Endothelial cell of umbilical vein (primary cell): ENCODE data around the gene GGACT.

Experiments
- CTCF ChIP-seq, 2 donors: IDR thresholded peaks; 1 replicate in 1 of 2; 2 replicates in 1 of 2; pipeline ENCODE4 v1.5.1; 2011; ENCODE audit warnings: low read length in 2 of 2, mild to moderate bottlenecking in 2 of 2, moderate library complexity in 2 of 2, control low read depth in 1 of 2, inconsistent platforms in 1 of 2, low read depth in 1 of 2; ENCODE audit not compliant: insufficient read depth in 1 of 2; ENCODE audit errors: extremely low read depth in 1 of 2
- POLR2A ChIP-seq: IDR thresholded peaks from 2 replicates; pipeline ENCODE4 v1.6.1; 2012; ENCODE audit warnings: low read depth, mild to moderate bottlenecking, control low read depth, low read length
- POLR2AphosphoS5 ChIP-seq: IDR thresholded peaks from 2 replicates; pipeline ENCODE4 v1.6.1; 2012; ENCODE audit warnings: low read depth, mild to moderate bottlenecking, control low read depth, low read length, moderate library complexity; ENCODE audit not compliant: insufficient read depth

GRCh38 chr13:100561599-100562204 lies 26.9 kb downstream of the GGACT start:
- TF ChIP-seq CTCF (IDR thresholded peaks at IDR 0.05; ENCODE audit: extremely low read depth in 1 of 2, insufficient read depth in 1 of 2, low read depth in 1 of 2, low read length in 2 of 2) (no peak), POLR2AphosphoS5 (no peak), POLR2A (no peak)
